NCI-H82 treated with DMSO at 0.1 percent for 48 hours (cell line): ENCODE data around the gene PGLYRP4.
"Not testable (repeated sequence)": the region's sequence is repeated elsewhere in the genome, so short reads cannot be mapped to it uniquely, and the experiment has no call there.

Source experiments
- DNase-seq: peaks from one replicate; lab custom pipeline; 2025; ENCODE audit not compliant: unreplicated experiment; lab: John Stamatoyannopoulos, UW

Gene PGLYRP4

GRCh38 chr1:153357076-153357852, 8.6 kb upstream of the PGLYRP4 start:
- DNase-seq: no peak

GRCh38 chr1:153356392-153357075, 7.9 kb upstream of the PGLYRP4 start:
- no peak for DNase-seq

- DNase-seq: peak; percentile 39
Measured at GRCh38 chr1:153355445-153356071, 6.9 kb upstream of the PGLYRP4 start.

- DNase-seq: no peak
Measured at GRCh38 chr1:153354515-153355193, 6.0 kb upstream of the PGLYRP4 start.

GRCh38 chr1:153353226-153353947, 4.7 kb upstream of the PGLYRP4 start:
- DNase-seq: no peak

- DNase-seq: peak; percentile 69
Measured at GRCh38 chr1:153352523-153352922, 3.9 kb upstream of the PGLYRP4 start.

- DNase-seq: no peak
Measured at GRCh38 chr1:153350321-153350957, 1.8 kb upstream of the PGLYRP4 start.

GRCh38 chr1:153349363-153350320, 1.0 kb upstream of the PGLYRP4 start:
- DNase-seq: no peak

GRCh38 chr1:153347856-153348255, 785 bp downstream of the PGLYRP4 start:
- DNase-seq: no peak

- not testable (repeated sequence) for DNase-seq
Measured at GRCh38 chr1:153347049-153347448, 1.6 kb downstream of the PGLYRP4 start.

GRCh38 chr1:153346077-153346723, 2.4 kb downstream of the PGLYRP4 start:
- DNase-seq: no peak

- no peak for DNase-seq
Measured at GRCh38 chr1:153345187-153346076, 3.2 kb downstream of the PGLYRP4 start.

- no peak for DNase-seq
Measured at GRCh38 chr1:153344718-153345025, 4.0 kb downstream of the PGLYRP4 start.

- no peak for DNase-seq
Measured at GRCh38 chr1:153343811-153344717, 4.6 kb downstream of the PGLYRP4 start.

GRCh38 chr1:153343040-153343681, 5.5 kb downstream of the PGLYRP4 start:
- no peak for DNase-seq

GRCh38 chr1:153342178-153342577, 6.5 kb downstream of the PGLYRP4 start:
- no peak for DNase-seq
